Type B pancreatic cell (in vitro differentiated cells): ENCODE data around the gene PDCD4. TPM values are rescaled to one million over a fixed set of nuclear protein-coding genes. Genes with fewer than 3 reads are reported as not detected.

Source experiments
- DNase-seq: peaks from one replicate; pipeline ENCODE4 v3.0.0; 2021; ENCODE audit warnings: mixed read lengths; ENCODE audit not compliant: unreplicated experiment; ENCODE audit errors: extremely low spot score
- H3K27ac Mint-ChIP-seq: 2 replicates; pipeline ENCODE4 v1.8.0; 2021; ENCODE audit warnings: mild to moderate bottlenecking, mixed read lengths
- H3K27me3 Mint-ChIP-seq: 2 replicates; pipeline ENCODE4 v1.8.0; 2021; ENCODE audit warnings: mixed read lengths
- H3K36me3 Mint-ChIP-seq: 2 replicates; pipeline ENCODE4 v1.8.0; 2021; ENCODE audit warnings: mixed read lengths
- H3K4me1 Mint-ChIP-seq: one replicate; pipeline ENCODE4 v1.8.0; 2021; ENCODE audit warnings: mixed read lengths; ENCODE audit not compliant: unreplicated experiment
- H3K4me3 Mint-ChIP-seq: 2 replicates; pipeline ENCODE4 v1.8.0; 2021; ENCODE audit warnings: mild to moderate bottlenecking, mixed read lengths
- H3K9me3 Mint-ChIP-seq: 2 replicates; pipeline ENCODE4 v1.8.0; 2021; ENCODE audit warnings: mixed read lengths
- total RNA-seq: library from RNA; stranded (reverse); gene quantifications from 2 replicates; pipeline ENCODE4 v1.2.1, GENCODE V29; 2021; ENCODE audit warnings: low replicate concordance
- TF ChIP-seq, protein P1 (sequence below): fragments of 200-600 bp; sonication (generic); conservative IDR thresholded peaks from 2 replicates; pipeline ENCODE4 v1.5.0; 2021; ENCODE audit warnings: antibody characterized with exemption, mild to moderate bottlenecking

Gene PDCD4
- total RNA-seq, 1 donor from 2014 or later, result 122 TPM

DNA sequence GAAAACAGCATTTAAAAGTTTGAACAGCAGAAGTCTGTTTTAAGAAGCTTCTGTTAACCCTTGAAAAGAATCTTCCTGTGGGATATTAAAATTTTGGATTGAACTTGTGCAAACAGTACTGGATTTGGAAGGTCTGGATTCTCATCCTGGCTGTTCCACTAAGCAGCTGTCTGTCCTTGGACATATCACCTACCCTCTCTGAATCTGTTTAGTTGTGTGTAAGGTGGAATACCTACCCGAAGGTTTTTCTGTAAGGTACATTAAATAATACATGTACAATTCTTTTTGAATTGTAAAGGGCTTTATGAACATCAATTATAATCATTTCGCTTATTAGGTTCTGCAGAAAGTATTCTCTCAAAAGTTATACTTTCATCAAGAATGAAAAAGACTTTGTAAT is 2.2 kb downstream of the PDCD4 start:
- Mint-ChIP-seq H3K4me1 (peaks cover 27% of the 10 kb centered on the region), H3K9me3 (no peaks in the 10 kb centered on the region), H3K27me3 (no peaks in the 10 kb centered on the region), H3K27ac (no peak overlapping the region), H3K36me3 (peaks cover 17% of the 10 kb centered on the region), H3K4me3 (peak overlapping the region; percentile 85)
- DNase-seq, result no peak
- TF ChIP-seq, protein P1, sequence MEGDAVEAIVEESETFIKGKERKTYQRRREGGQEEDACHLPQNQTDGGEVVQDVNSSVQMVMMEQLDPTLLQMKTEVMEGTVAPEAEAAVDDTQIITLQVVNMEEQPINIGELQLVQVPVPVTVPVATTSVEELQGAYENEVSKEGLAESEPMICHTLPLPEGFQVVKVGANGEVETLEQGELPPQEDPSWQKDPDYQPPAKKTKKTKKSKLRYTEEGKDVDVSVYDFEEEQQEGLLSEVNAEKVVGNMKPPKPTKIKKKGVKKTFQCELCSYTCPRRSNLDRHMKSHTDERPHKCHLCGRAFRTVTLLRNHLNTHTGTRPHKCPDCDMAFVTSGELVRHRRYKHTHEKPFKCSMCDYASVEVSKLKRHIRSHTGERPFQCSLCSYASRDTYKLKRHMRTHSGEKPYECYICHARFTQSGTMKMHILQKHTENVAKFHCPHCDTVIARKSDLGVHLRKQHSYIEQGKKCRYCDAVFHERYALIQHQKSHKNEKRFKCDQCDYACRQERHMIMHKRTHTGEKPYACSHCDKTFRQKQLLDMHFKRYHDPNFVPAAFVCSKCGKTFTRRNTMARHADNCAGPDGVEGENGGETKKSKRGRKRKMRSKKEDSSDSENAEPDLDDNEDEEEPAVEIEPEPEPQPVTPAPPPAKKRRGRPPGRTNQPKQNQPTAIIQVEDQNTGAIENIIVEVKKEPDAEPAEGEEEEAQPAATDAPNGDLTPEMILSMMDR, result no peak

DNA sequence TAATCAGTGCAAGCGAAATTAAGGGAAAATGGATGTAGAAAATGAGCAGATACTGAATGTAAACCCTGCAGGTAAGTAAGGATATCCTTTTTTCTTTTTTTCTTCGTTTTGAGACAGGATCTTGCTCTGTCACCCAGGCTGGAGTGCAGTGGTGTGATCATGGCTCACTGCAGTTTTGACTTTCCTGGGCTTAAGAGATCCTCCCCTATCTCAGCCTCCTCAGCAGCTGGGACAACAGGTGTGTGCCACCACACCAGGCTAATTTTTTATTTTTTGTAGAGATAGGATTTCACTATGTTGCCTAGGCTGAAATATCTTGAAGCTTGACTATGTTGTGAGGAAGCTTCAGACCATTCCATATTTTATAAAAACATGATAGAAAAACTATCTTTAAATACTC is 4.3 kb downstream of the PDCD4 start:
- peaks cover 28% of the 10 kb centered on the region for H3K36me3 Mint-ChIP-seq
- peaks cover 11% of the 10 kb centered on the region for H3K4me1 Mint-ChIP-seq
- H3K4me3 Mint-ChIP-seq, result no peak overlapping the region
- no peaks in the 10 kb centered on the region for H3K27me3 Mint-ChIP-seq
- TF ChIP-seq, protein P1, result no peak
- no peaks in the 10 kb centered on the region for H3K9me3 Mint-ChIP-seq
- H3K27ac Mint-ChIP-seq, result no peak overlapping the region
- DNase-seq, result no peak

DNA sequence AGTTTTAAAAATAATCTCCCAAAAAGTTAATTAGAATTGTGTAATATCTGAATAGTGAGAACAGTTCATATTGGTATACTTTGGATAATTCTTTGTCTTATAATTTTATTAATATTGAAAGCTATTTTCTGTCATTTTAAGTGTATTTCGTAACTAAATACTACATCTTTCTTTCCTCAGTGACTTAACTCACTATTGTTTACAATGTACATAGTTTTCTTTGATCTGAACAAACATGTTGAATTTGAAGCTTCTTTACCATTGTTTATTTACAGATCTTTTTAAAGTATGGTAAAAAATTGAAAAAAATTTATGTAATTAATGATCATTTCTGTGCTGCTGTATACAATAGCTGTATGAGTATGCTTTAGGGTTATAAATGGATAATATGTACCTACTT is 5.1 kb downstream of the PDCD4 start:
- H3K27ac Mint-ChIP-seq, result no peak overlapping the region
- no peak overlapping the region for H3K4me3 Mint-ChIP-seq
- no peaks in the 10 kb centered on the region for H3K9me3 Mint-ChIP-seq
- H3K4me1 Mint-ChIP-seq, result peaks cover 4% of the 10 kb centered on the region
- peaks cover 31% of the 10 kb centered on the region for H3K36me3 Mint-ChIP-seq
- DNase-seq, result no peak
- H3K27me3 Mint-ChIP-seq, result no peaks in the 10 kb centered on the region
- TF ChIP-seq, protein P1, result no peak

DNA sequence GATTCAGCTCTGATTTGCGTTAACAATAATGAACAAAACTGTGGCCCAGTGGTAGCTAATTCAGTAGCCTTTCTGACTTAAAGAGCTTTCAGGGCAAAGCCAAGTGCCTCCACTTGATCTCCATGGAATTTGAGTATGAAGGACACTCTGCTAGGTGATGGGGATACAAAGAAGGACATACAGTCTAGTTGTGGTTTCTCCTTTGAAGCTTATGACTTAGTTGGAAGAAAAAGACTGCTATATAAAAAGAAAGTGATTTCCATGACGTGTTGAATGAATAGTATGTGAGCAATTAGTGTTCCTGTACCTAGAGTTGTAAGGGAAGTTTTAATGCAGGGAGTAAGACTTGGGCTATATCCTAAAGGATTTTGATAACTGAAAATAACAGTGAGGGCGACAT is 8.3 kb downstream of the PDCD4 start:
- no peak overlapping the region for H3K4me3 Mint-ChIP-seq
- H3K27me3 Mint-ChIP-seq, result no peaks in the 10 kb centered on the region
- H3K27ac Mint-ChIP-seq, result no peak overlapping the region
- TF ChIP-seq, protein P1, result no peak
- no peaks in the 10 kb centered on the region for H3K4me1 Mint-ChIP-seq
- H3K9me3 Mint-ChIP-seq, result no peaks in the 10 kb centered on the region
- DNase-seq, result no peak
- peaks cover 35% of the 10 kb centered on the region for H3K36me3 Mint-ChIP-seq

DNA sequence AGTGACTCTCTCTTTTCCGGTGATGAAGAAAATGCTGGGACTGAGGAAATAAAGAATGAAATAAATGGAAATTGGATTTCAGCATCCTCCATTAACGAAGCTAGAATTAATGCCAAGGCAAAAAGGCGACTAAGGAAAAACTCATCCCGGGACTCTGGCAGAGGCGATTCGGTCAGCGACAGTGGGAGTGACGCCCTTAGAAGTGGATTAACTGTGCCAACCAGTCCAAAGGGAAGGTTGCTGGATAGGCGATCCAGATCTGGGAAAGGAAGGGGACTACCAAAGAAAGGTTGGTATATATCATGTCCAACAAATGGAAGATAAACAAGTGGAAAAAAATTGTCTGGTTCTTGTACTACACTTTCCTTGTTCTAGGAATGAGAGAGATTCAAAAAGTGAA is 9.5 kb downstream of the PDCD4 start:
- Mint-ChIP-seq H3K4me3 (no peak overlapping the region), H3K4me1 (no peaks in the 10 kb centered on the region), H3K9me3 (no peaks in the 10 kb centered on the region), H3K27me3 (no peaks in the 10 kb centered on the region), H3K27ac (no peak overlapping the region), H3K36me3 (peaks cover 39% of the 10 kb centered on the region)
- no peak for DNase-seq
- TF ChIP-seq, protein P1, result no peak

DNA sequence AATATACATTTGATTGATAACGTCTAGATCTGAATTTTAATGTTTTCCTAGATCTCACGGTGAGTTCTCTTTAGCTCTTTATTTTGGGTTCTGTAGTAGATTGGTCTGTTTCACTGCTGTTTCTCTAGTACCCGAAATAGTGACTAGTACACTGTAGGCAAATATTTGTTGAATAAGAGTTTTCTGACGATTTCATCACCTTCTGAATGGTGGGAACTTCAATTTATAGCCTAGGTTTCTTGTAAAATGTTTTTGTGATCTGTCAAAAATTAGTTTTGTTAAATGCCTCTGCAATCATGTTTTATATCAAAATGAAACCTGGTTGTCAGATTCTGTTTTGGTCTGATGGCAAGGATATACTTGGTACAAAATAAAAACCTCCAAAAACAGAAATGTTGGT is 10.2 kb downstream of the PDCD4 start:
- Mint-ChIP-seq H3K36me3 (peaks cover 41% of the 10 kb centered on the region), H3K4me3 (no peak overlapping the region), H3K4me1 (no peaks in the 10 kb centered on the region), H3K27me3 (no peaks in the 10 kb centered on the region), H3K27ac (no peak overlapping the region), H3K9me3 (no peaks in the 10 kb centered on the region)
- DNase-seq, result no peak
- TF ChIP-seq, protein P1, result no peak
